HepG2 (cell line): ENCODE data around the gene SHISA7. TPM values are rescaled to one million over a fixed set of nuclear protein-coding genes. Genes with fewer than 3 reads are reported as not detected.

Experiments used
- BRCA1 ChIP-seq: sonication (generic); formaldehyde crosslinking; IDR thresholded peaks from 2 replicates; pipeline ENCODE4 v1.4.0; 2020; ENCODE audit warnings: missing genetic modification reagents
- GLI4 ChIP-seq: sonication (generic); formaldehyde crosslinking; IDR thresholded peaks from 2 replicates; pipeline ENCODE4 v1.5.1; 2020; ENCODE audit warnings: missing genetic modification reagents, mild to moderate bottlenecking, moderate library complexity, borderline replicate concordance
- HIVEP1 ChIP-seq: sonication (generic); formaldehyde crosslinking; IDR thresholded peaks from 2 replicates; pipeline ENCODE4 v1.4.0; 2020; ENCODE audit warnings: mild to moderate bottlenecking, missing genetic modification reagents
- ISL2 ChIP-seq: sonication (generic); formaldehyde crosslinking; IDR thresholded peaks from 2 replicates; pipeline ENCODE4 v1.5.0; 2020; ENCODE audit warnings: missing genetic modification reagents
- KDM1A ChIP-seq: IDR thresholded peaks from 2 replicates; pipeline ENCODE4 v1.6.1; 2016; ENCODE audit warnings: missing compliant biosample characterization
- MAFG ChIP-seq: sonication (generic); formaldehyde crosslinking; IDR thresholded peaks from 2 replicates; pipeline ENCODE4 v1.5.1; 2020; ENCODE audit warnings: mild to moderate bottlenecking, missing genetic modification reagents
- MBD4 ChIP-seq: IDR thresholded peaks from 2 replicates; pipeline ENCODE4 v1.6.1; 2012; ENCODE audit warnings: low read length, inconsistent platforms, borderline replicate concordance
- MTA3 ChIP-seq: sonication (generic); formaldehyde crosslinking; IDR thresholded peaks from 2 replicates; pipeline ENCODE4 v1.4.0; 2020; ENCODE audit warnings: missing genetic modification reagents
- NKX3-1 ChIP-seq: sonication (generic); formaldehyde crosslinking; IDR thresholded peaks from 2 replicates; pipeline ENCODE4 v1.5.0; 2020; ENCODE audit warnings: missing genetic modification reagents
- NR2F1 ChIP-seq, 2 experiments: fragments of 450-650 bp in 1 of 2; formaldehyde crosslinking in 1 of 2; IDR thresholded peaks; 2 replicates each; pipeline versions ENCODE4 v1.5.0 to v1.6.1; 2016 to 2020; ENCODE audit warnings: mild to moderate bottlenecking in 1 of 2, missing compliant biosample characterization in 1 of 2, missing genetic modification reagents in 1 of 2, moderate library complexity in 1 of 2
- ONECUT2 ChIP-seq: sonication (generic); formaldehyde crosslinking; IDR thresholded peaks from 2 replicates; pipeline ENCODE4 v1.4.0; 2020; ENCODE audit warnings: missing genetic modification reagents
- PLRG1 ChIP-seq: fragments of 450-650 bp; conservative IDR thresholded peaks from 2 replicates; pipeline ENCODE4 v1.6.1; 2016
- SPEN ChIP-seq: sonication (generic); formaldehyde crosslinking; IDR thresholded peaks from 2 replicates; pipeline ENCODE4 v1.5.1; 2020; ENCODE audit warnings: low read depth, mild to moderate bottlenecking, missing genetic modification reagents
- ZFYVE20 ChIP-seq: sonication (generic); formaldehyde crosslinking; IDR thresholded peaks from 2 replicates; pipeline ENCODE4 v1.8.0; 2023; ENCODE audit warnings: low read depth, mild to moderate bottlenecking, moderate library complexity, missing genetic modification reagents, borderline replicate concordance
- ZNF143 ChIP-seq: sonication (generic); formaldehyde crosslinking; IDR thresholded peaks from 2 replicates; pipeline ENCODE4 v1.4.0; 2020; ENCODE audit warnings: missing genetic modification reagents
- ZNF451 ChIP-seq: sonication (generic); formaldehyde crosslinking; IDR thresholded peaks from 2 replicates; pipeline ENCODE4 v1.5.0; 2020; ENCODE audit warnings: mild to moderate bottlenecking, missing genetic modification reagents
- ZNF547 ChIP-seq: sonication (generic); formaldehyde crosslinking; IDR thresholded peaks from 2 replicates; pipeline ENCODE4 v1.5.1; 2020; ENCODE audit warnings: mild to moderate bottlenecking, missing genetic modification reagents
- ZNF567 ChIP-seq: sonication (generic); formaldehyde crosslinking; IDR thresholded peaks from 2 replicates; pipeline ENCODE4 v1.8.1; 2023; ENCODE audit warnings: mild to moderate bottlenecking, missing genetic modification reagents, borderline replicate concordance
- ZNF674 ChIP-seq: sonication (generic); formaldehyde crosslinking; IDR thresholded peaks from 2 replicates; pipeline ENCODE4 v1.5.0; 2020; ENCODE audit warnings: low read depth, mild to moderate bottlenecking, missing genetic modification reagents
- ZNF749 ChIP-seq: sonication (generic); formaldehyde crosslinking; IDR thresholded peaks from 2 replicates; pipeline ENCODE4 v1.8.0; 2022; ENCODE audit warnings: mild to moderate bottlenecking, missing genetic modification reagents, moderate library complexity, borderline replicate concordance
- ZSCAN25 ChIP-seq: sonication (generic); formaldehyde crosslinking; IDR thresholded peaks from 2 replicates; pipeline ENCODE4 v1.8.0; 2022; ENCODE audit warnings: mild to moderate bottlenecking, missing genetic modification reagents
- polyA plus RNA-seq, 8 experiments: library from polyadenylated mRNA; depleted of rRNA in 3 of 8; stranded (reverse) in 7 of 8; unstranded in 1 of 8; fragments of >200 nt; fragmentation: Illumina TruSeq in 4 of 8; extraction: Trizol in 4 of 8; gene quantifications; 2 replicates each; pipeline versions ENCODE4 v1.2.1 to v1.2.3, GENCODE V29; 2011 to 2016; ENCODE audit warnings: low read depth in 4 of 8, missing spikeins in 1 of 8, mixed read lengths in 1 of 8; ENCODE audit not compliant: insufficient read depth in 1 of 8
- total RNA-seq, 5 experiments: library from RNA; depleted of rRNA; stranded (reverse); fragments of >200 nt; fragmentation: Illumina TruSeq; extraction: Trizol; gene quantifications; 2 replicates each; pipeline ENCODE4 v1.2.3, GENCODE V29; 2016; ENCODE audit warnings: low read depth in 1 of 5
- TF ChIP-seq, protein P1 (sequence below): sonication (generic); formaldehyde crosslinking; IDR thresholded peaks from 2 replicates; pipeline ENCODE4 v1.4.0; 2020; ENCODE audit warnings: missing genetic modification reagents, borderline replicate concordance
- TF ChIP-seq, protein P2 (sequence below): sonication (generic); formaldehyde crosslinking; IDR thresholded peaks from 2 replicates; pipeline ENCODE4 v1.4.0; 2020; ENCODE audit warnings: missing genetic modification reagents, mild to moderate bottlenecking, borderline replicate concordance
- TF ChIP-seq, protein P3 (sequence below): sonication (generic); formaldehyde crosslinking; IDR thresholded peaks from 2 replicates; pipeline ENCODE4 v1.8.1; 2023; ENCODE audit warnings: mild to moderate bottlenecking, missing genetic modification reagents
- TF ChIP-seq, protein P4 (sequence below): sonication (generic); formaldehyde crosslinking; IDR thresholded peaks from 2 replicates; pipeline ENCODE4 v1.5.1; 2020; ENCODE audit warnings: missing genetic modification reagents, mild to moderate bottlenecking, borderline replicate concordance

SHISA7 gene
- total and polyA plus RNA-seq, 2 of the 13 experiments (the other 11 are each of a cell fraction or from before 2014, with no cell fraction given) = not detected

DNA sequence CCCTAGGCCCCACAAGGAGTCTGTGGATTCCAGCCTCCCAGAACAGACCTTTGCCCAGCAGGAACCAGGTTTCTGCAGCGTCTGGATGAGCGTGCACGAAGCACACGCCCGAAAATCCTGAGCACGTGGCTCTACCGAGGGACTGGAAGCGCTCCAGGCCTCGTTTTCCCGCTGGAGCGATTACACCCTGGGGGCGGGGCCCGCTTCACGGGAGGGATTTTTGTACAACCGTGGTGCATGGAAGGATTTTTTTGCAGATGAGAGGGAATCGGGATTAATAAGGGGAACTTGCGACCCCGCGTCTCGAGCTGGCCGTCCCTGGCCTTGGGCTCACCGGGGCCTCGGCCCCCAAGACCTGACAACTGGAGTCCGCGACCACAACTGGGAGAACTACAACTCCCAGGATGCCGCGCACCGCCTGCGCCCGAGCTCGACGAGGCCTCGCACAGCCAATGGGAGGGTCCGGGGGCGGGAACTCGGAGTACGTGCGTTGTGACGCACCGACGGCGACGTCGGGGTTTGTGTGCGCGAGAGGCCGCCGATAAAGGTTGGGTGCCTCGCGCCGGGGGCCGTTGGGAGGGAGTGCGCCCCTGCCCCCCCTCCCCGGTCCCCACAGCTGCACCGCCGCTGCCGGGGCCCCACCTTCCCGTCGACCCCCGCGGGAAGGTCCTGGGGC lies 33.1 kb upstream of the SHISA7 start, which contains the start of gene ZNF628 (continued):
- no peak for TF ChIP-seq NR2F1 (CRISPR knock-in tag; IDR thresholded peaks at IDR 0.05)
- no peak for TF ChIP-seq PLRG1
- TF ChIP-seq ZNF451 (CRISPR knock-in tag) = no peak
- 0 out of 2 replicates have a peak, but pooled peaks have one; percentile 62 for TF ChIP-seq ZNF749
- TF ChIP-seq ZSCAN25 (CRISPR knock-in tag) = no peak
- TF ChIP-seq ZFYVE20 (CRISPR knock-in tag) = no peak
- TF ChIP-seq MBD4 = no peak
- TF ChIP-seq MAFG (CRISPR knock-in tag) = no peak
- TF ChIP-seq, protein P1, sequence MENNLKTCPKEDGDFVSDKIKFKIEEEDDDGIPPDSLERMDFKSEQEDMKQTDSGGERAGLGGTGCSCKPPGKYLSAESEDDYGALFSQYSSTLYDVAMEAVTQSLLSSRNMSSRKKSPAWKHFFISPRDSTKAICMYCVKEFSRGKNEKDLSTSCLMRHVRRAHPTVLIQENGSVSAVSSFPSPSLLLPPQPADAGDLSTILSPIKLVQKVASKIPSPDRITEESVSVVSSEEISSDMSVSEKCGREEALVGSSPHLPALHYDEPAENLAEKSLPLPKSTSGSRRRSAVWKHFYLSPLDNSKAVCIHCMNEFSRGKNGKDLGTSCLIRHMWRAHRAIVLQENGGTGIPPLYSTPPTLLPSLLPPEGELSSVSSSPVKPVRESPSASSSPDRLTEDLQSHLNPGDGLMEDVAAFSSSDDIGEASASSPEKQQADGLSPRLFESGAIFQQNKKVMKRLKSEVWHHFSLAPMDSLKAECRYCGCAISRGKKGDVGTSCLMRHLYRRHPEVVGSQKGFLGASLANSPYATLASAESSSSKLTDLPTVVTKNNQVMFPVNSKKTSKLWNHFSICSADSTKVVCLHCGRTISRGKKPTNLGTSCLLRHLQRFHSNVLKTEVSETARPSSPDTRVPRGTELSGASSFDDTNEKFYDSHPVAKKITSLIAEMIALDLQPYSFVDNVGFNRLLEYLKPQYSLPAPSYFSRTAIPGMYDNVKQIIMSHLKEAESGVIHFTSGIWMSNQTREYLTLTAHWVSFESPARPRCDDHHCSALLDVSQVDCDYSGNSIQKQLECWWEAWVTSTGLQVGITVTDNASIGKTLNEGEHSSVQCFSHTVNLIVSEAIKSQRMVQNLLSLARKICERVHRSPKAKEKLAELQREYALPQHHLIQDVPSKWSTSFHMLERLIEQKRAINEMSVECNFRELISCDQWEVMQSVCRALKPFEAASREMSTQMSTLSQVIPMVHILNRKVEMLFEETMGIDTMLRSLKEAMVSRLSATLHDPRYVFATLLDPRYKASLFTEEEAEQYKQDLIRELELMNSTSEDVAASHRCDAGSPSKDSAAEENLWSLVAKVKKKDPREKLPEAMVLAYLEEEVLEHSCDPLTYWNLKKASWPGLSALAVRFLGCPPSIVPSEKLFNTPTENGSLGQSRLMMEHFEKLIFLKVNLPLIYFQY = peak; percentile 56; the same call in 1 of the 2 replicates
- TF ChIP-seq ZNF567 (CRISPR knock-in tag) = 0 out of 2 replicates have a peak, but pooled peaks have one; percentile 40
- TF ChIP-seq HIVEP1 (CRISPR knock-in tag) = peak; percentile 75; the same call in 1 of the 2 replicates
- TF ChIP-seq BRCA1 = no peak
- no peak for TF ChIP-seq ZNF674
- TF ChIP-seq NKX3-1 (CRISPR knock-in tag) = peak; percentile 94; the same call in 1 of the 2 replicates
- no peak for TF ChIP-seq KDM1A (CRISPR knock-in tag)
- TF ChIP-seq, protein P2, sequence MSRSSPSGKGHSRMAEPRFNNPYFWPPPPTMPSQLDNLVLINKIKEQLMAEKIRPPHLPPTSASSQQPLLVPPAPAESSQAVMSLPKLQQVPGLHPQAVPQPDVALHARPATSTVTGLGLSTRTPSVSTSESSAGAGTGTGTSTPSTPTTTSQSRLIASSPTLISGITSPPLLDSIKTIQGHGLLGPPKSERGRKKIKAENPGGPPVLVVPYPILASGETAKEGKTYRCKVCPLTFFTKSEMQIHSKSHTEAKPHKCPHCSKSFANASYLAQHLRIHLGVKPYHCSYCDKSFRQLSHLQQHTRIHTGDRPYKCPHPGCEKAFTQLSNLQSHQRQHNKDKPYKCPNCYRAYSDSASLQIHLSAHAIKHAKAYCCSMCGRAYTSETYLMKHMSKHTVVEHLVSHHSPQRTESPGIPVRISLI (CRISPR knock-in tag) = no peak
- TF ChIP-seq, protein P3, sequence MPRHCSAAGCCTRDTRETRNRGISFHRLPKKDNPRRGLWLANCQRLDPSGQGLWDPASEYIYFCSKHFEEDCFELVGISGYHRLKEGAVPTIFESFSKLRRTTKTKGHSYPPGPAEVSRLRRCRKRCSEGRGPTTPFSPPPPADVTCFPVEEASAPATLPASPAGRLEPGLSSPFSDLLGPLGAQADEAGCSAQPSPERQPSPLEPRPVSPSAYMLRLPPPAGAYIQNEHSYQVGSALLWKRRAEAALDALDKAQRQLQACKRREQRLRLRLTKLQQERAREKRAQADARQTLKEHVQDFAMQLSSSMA (CRISPR knock-in tag) = 0 out of 2 replicates have a peak, but pooled peaks have one; percentile 27
- no peak for TF ChIP-seq ISL2
- no peak; the same call in 1 of the 2 replicates for TF ChIP-seq GLI4
- peak; percentile 97 for TF ChIP-seq ZNF143 (CRISPR knock-in tag)
- TF ChIP-seq ZNF547 (CRISPR knock-in tag) = peak; percentile 95
- TF ChIP-seq SPEN = peak; percentile 84; the same call in 1 of the 2 replicates
- 0 out of 2 replicates have a peak, but pooled peaks have one; percentile 29 for TF ChIP-seq ONECUT2 (CRISPR knock-in tag)
- 0 out of 2 replicates have a peak, but pooled peaks have one; percentile 43 for TF ChIP-seq MTA3 (CRISPR knock-in tag)
- TF ChIP-seq, protein P4, sequence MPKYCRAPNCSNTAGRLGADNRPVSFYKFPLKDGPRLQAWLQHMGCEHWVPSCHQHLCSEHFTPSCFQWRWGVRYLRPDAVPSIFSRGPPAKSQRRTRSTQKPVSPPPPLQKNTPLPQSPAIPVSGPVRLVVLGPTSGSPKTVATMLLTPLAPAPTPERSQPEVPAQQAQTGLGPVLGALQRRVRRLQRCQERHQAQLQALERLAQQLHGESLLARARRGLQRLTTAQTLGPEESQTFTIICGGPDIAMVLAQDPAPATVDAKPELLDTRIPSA = no peak
